VCaP (cell line): ENCODE data around the gene NSMCE4A.

Source experiments
- H3K27ac ChIP-seq: fragments of 450-650 bp; 2 replicates; pipeline ENCODE4 v1.5.1; 2017
- TF ChIP-seq, protein P1 (sequence below): fragments of 450-650 bp; conservative IDR thresholded peaks from 2 replicates; pipeline ENCODE4 v1.5.1; 2017; ENCODE audit warnings: mild to moderate bottlenecking, moderate library complexity

NSMCE4A gene

DNA sequence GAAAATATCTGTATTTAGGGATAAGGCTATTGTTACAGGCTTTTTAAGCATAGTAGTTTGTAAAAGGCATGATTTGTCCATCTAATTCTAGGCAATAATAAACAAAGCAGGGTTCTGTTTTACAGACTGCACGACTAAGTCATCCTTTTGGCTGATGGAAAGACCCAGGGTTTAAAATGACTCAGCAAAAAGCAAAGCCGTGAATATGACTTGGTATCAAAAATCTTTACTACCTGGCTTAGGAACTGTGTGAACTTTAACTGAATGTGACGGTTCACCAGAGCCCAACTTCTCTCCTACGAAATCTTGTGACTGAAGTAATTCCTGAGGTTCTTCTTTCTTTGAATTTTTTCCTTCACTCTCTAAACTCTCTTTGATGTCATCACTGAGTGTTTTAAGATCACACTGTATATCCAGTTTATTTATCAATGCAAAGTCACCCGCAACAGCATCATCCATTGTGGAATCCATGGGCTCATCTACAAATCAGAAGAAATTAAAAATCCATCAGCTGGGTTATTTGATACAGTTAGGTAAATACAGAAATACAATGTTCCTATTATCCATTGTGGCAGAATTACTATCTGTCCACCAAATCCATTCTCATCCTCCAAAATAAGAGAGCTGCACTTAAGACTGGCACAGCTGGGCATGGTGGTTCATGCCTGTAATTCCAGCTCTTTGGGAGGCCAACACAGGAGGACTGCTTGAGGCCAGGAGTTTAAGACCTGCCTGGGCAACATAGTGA is 64.2 kb downstream of the NSMCE4A start:
- TF ChIP-seq, protein P1, sequence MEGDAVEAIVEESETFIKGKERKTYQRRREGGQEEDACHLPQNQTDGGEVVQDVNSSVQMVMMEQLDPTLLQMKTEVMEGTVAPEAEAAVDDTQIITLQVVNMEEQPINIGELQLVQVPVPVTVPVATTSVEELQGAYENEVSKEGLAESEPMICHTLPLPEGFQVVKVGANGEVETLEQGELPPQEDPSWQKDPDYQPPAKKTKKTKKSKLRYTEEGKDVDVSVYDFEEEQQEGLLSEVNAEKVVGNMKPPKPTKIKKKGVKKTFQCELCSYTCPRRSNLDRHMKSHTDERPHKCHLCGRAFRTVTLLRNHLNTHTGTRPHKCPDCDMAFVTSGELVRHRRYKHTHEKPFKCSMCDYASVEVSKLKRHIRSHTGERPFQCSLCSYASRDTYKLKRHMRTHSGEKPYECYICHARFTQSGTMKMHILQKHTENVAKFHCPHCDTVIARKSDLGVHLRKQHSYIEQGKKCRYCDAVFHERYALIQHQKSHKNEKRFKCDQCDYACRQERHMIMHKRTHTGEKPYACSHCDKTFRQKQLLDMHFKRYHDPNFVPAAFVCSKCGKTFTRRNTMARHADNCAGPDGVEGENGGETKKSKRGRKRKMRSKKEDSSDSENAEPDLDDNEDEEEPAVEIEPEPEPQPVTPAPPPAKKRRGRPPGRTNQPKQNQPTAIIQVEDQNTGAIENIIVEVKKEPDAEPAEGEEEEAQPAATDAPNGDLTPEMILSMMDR: no peak

More for the DNA sequence above, 64.2 kb downstream of the NSMCE4A start:
- H3K27ac ChIP-seq: no peak overlapping the region
